Endometrial microvascular endothelial cells (primary cell): ENCODE results near the gene MAML3. TPM values are rescaled to one million over a fixed set of nuclear protein-coding genes. Genes with fewer than 3 reads are reported as not detected.

Source experiments
- in situ Hi-C: cut with HindIII; loops from 2 replicates; pipeline ENCODE4 v1.10.0; 2017; ENCODE audit warnings: low sequenced_read_pairs, low pct_unique_long_range_greater_than_20kb; ENCODE audit errors: inconsistent ontology term
- total RNA-seq: library from RNA; depleted of rRNA; stranded (reverse); fragments of >200 nt; gene quantifications from one replicate; pipeline ENCODE4 v1.2.3, GENCODE V29; 2015; ENCODE audit errors: inconsistent ontology term

MAML3 gene
- total RNA-seq, 1 donor from 2014 or later: 9.7 TPM

GRCh38 chr4:139782926-139783522, 371.0 kb downstream of the MAML3 start:
- in situ Hi-C loops: no loop called here

GRCh38 chr4:139781066-139781465, 372.9 kb downstream of the MAML3 start:
- in situ Hi-C loops: no loop called here

GRCh38 chr4:139779691-139780090, 374.3 kb downstream of the MAML3 start:
- in situ Hi-C loops: no loop called here

- in situ Hi-C loops: no loop called here
Observed at GRCh38 chr4:139777757-139778156, 376.2 kb downstream of the MAML3 start.

GRCh38 chr4:139776235-139776634, 377.7 kb downstream of the MAML3 start:
- in situ Hi-C loops: no loop called here

GRCh38 chr4:139774759-139775487, 379.1 kb downstream of the MAML3 start:
- in situ Hi-C loops: no loop called here

- in situ Hi-C loops: no loop called here
Observed at GRCh38 chr4:139773560-139774318, 380.2 kb downstream of the MAML3 start.

GRCh38 chr4:139770361-139770760, 383.6 kb downstream of the MAML3 start:
- in situ Hi-C loops: no loop called here

- in situ Hi-C loops: no loop called here
Observed at GRCh38 chr4:139769364-139769763, 384.6 kb downstream of the MAML3 start.

GRCh38 chr4:139768896-139769295, 385.1 kb downstream of the MAML3 start:
- in situ Hi-C loops: no loop called here

GRCh38 chr4:139768366-139768765, 385.6 kb downstream of the MAML3 start:
- in situ Hi-C loops: no loop called here

- in situ Hi-C loops: no loop called here
Observed at GRCh38 chr4:139767585-139767984, 386.4 kb downstream of the MAML3 start.

- in situ Hi-C loops: no loop called here
Observed at GRCh38 chr4:139767168-139767567, 386.8 kb downstream of the MAML3 start.

- in situ Hi-C loops: no loop called here
Observed at GRCh38 chr4:139764686-139765310, 389.2 kb downstream of the MAML3 start.

GRCh38 chr4:139764182-139764581, 389.8 kb downstream of the MAML3 start:
- in situ Hi-C loops: no loop called here

GRCh38 chr4:139763672-139764071, 390.3 kb downstream of the MAML3 start:
- in situ Hi-C loops: no loop called here

GRCh38 chr4:139763205-139763604, 390.8 kb downstream of the MAML3 start:
- in situ Hi-C loops: no loop called here

GRCh38 chr4:139762720-139763119, 391.3 kb downstream of the MAML3 start:
- in situ Hi-C loops: no loop called here

- in situ Hi-C loops: no loop called here
Observed at GRCh38 chr4:139761461-139761860, 392.5 kb downstream of the MAML3 start.

GRCh38 chr4:139760567-139760966, 393.4 kb downstream of the MAML3 start:
- in situ Hi-C loops: no loop called here
